ENCODE results near the gene HYOU1.
"Not testable (repeated sequence)": the region's sequence is repeated elsewhere in the genome, so short reads cannot be mapped to it uniquely, and the experiment has no call there.

The HYOU1 gene

DNA sequence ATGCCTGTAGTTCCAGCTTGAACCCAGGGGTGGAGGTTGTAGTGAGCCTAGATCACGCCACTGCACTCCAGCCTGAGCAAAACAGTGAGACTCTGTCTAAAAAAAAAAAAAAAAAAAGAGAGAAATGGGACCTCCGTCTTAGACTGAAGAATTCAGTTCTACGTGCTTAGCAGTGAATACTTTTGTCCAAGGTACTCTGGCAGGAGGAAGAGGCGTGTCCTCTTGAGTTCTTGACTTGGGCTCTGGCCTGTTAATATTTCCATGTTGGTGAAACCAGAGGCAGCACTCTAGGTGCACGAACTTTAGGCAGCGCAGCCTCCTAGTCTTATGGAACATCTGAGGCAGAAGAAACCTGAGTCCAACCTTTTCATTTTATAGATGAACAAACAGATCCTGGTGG, 30.1 kb upstream of the HYOU1 start:
- no peak for DNase-seq

DNA sequence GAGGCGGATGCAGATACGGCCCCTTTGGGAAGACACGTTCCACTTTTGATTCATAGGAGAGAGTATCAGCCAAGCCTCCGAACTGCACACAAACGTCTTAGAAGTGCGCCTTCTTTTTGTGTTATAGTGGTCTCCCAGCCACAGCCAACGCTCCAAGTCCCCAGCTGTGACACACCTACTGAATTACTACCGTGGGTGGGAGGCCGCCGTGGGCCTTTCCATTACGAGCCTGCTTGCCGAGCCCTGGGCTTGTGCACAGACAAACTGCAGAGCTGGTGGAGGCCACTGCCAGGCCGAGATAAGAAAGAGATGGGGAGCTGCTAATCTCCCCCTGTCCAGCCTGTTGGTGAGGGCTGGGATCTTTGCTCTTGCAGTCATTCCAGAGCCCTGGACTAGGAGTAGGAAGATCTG, 28.4 kb upstream of the HYOU1 start:
- no peak for DNase-seq

DNA sequence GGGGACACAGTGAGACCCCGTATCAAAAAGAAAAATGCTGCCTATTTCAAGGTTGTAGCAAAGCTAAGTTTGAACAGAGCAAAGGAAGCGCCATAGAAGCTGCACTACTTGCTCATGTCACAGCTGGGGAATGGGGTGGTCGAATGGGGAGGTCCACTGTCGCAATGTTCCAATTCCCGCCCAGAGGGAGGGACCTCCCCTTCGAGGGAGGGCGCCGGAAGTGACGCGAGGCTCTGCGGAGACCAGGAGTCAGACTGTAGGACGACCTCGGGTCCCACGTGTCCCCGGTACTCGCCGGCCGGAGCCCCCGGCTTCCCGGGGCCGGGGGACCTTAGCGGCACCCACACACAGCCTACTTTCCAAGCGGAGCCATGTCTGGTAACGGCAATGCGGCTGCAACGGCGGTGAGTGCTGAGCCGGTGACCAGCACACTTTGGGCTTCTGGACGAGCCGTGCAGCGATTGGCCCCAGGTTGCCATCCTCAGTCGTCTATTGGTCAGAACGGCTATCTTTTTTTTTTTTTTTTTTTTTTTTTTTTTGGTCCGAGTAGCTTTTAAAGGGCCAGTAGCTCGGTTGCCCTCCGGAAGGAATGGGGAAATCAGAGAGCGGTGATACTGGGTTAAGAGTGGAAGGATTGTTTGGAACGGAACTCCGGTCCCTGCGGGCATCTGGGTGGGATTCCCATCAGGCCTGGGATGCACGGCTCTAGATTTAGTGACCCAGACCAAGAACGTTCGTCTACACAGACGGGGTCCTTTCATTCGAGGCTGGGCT, 27.8 kb upstream of the HYOU1 start, which contains the start of gene HMBS:
Gene HMBS, plus strand, starts transcription at position 219 of the 774 bp plus-strand sequence. Its CDS starts 153 bp downstream, at position 372.
- DNase-seq, result peak; percentile 90

DNA sequence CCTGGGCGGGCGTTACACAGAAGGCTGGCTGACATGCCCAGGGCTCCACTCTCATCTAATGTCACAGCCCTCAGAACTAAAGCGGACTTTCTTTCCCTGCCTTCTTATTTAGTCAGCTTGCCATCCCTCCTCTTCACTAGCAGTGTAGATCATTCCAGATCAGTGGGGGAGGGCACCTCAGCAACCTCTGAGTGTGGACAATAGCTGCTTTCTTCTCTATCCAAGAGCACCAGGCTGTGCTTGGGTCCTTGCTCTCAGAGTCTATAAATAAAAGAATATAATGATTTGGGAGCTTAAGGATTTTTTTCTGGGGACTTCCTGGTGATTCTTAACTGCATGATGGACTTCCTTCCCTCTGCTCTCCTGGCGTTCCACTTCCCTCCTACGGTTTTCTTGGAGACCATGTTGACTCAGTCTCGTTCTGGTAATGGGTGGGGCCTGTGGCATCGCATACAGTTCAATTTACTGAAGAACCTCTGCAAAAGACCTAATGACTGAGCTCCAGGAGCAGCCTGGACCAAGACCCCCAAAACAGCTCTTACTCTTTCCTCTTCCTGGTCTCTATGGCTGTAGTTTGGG, 24.8 kb upstream of the HYOU1 start:
- DNase-seq, result no peak

DNA sequence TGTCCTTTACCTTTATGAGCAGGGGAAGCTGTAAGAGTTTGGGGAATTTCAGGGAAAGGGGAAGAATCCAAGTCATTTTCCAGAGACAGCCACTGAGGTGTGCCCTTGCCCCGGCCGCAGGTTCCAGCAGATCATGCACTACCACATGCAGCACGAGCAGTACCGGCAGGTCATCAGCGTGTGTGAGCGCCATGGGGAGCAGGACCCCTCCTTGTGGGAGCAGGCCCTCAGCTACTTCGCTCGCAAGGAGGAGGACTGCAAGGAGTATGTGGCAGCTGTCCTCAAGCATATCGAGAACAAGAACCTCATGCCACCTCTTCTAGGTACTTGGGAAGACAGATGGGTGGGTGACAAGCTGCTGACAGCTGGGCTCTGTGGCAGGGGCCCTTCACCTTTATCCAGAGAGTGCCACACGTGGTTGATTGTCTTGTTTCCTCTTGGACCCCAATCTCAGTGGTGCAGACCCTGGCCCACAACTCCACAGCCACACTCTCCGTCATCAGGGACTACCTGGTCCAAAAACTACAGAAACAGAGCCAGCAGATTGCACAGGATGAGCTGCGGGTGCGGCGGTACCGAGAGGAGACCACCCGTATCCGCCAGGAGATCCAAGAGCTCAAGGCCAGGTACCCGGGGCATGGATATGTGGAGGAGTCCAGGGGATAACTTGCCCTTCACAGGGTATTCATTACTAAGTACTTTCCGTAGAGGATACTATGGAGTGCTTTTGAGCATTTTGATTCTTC, 21.8 kb upstream of the HYOU1 start:
- DNase-seq, result no peak

DNA sequence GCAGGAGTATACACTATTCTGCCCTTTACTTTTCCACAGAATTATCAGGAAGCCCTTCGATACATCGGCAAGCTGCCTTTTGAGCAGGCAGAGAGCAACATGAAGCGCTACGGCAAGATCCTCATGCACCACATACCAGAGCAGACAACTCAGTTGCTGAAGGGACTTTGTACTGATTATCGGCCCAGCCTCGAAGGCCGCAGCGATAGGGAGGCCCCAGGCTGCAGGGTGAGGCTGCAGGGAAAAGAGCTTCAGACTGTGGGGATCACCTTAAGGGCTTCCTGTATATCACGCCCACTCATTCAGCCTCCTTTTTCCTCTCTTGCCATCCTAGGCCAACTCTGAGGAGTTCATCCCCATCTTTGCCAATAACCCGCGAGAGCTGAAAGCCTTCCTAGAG, 20.8 kb upstream of the HYOU1 start:
- DNase-seq, result no peak

DNA sequence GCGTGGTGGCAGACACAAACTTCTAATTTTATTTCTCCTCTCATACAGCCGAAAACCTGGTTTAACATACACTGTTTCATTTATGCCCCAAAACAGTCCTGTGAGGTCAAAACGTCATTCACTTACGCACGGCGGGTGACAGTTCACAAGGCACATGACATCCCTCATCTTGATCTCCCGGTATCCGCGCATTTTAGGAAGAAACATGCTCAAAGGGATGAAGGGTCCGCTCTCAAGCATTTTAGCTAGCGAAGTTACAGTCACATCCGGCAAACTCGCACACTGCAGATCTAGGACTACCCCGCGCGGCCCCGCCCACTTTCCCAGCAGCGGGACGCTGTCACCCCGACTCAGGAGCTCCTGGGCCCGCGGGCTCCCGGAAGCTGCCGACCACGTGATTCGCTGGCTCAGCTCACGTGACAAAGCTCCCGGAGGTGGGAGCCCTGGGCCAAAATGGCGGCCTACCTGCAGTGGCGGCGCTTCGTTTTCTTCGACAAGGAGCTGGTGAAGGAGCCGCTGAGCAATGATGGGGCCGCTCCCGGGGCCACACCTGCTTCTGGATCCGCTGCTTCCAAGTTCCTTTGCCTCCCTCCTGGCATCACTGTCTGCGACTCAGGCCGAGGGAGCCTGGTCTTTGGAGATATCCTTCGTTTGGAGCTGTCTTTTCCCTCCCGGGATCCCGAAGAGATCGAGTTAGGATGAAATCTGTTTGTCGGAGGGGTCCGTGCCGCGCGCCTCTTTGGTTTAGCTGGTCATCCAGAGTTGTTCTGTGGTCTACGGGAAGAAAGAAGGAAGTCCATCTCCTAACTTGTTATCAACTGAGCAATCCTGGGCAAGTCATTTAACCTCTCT, 10.6 kb upstream of the HYOU1 start, which contains the start of gene VPS11:
Gene VPS11, plus strand, starts transcription at position 448 of the 852 bp plus-strand sequence. Its CDS starts 6 bp downstream, at position 454.
- peak; percentile 87 for DNase-seq

DNA sequence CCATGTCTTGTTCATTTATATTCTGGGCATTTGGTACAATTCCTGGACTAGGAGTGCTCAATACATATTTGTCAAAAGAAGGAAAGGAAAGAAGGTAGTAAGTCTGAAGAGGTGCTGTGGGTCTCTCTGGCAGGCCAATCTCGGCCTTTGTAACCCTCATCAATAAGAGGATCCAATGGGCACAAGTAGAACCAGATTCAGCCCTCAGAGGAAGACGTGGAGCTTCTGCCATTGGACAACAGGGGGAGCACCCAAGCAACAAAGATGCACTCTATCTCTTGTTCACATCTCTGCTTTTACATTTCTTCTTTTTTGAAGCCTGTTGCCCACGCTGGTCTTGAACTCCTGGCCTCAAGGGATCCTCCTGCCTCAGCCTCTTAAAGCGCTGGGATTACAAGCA, 8.4 kb upstream of the HYOU1 start:
- DNase-seq, result peak; percentile 14

DNA sequence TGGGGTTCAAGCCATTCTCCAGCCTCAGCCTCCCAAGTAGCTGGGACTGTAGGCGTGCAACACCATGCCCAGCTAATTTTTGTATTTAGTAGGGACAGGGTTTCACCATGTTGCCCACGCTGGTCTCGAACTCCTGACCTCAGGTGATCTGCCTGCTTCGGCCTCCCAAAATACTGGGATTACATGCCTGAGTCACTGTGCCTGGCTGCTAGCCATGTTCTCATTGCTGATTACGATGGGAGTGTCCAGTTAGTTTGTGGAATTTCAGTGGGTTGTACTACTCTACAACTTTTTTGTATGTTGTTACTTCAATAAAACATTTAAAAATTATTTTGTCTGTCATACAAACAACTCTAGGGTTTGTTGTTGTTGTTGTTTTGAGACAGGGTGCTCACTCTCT, 5.8 kb upstream of the HYOU1 start:
- DNase-seq, result no peak

DNA sequence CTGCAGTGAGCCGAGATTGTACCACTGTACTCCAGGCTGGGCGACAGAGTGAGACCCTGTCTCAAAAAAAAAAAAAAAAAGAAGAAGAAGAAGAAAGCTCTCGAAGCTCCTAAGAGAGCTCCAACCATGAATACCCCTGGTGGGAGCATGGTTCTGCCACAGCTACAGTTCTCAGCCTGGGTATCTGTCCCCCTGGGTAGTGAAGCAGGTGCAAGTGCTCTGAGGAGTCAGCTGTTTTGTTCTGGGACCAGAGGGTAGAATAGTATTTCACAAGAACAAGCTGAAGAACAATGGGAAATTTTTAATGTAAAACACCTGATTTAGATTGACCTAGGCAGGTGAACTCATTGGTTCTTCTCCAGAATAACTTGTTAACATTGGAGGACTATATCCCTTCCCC, 4.3 kb upstream of the HYOU1 start:
- no peak for DNase-seq

DNA sequence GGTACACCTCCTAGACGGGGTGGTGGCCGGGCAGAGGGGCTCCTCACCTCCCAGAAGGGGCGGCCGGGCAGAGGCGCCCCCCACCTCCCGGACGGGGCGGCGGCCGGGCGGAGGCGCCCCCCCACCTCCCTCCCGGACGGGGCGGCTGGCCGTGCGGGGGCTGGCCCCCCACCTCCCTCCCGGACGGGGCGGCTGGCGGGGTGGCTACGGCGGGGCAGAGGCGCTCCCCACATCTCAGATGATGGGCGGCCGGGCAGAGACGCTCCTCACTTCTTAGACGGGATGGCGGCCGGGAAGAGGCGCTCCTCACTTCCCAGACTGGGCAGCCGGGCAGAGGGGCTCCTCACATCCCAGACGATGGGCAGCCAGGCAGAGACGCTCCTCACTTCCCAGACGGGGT, 2.1 kb upstream of the HYOU1 start:
- not testable (repeated sequence) for DNase-seq

DNA sequence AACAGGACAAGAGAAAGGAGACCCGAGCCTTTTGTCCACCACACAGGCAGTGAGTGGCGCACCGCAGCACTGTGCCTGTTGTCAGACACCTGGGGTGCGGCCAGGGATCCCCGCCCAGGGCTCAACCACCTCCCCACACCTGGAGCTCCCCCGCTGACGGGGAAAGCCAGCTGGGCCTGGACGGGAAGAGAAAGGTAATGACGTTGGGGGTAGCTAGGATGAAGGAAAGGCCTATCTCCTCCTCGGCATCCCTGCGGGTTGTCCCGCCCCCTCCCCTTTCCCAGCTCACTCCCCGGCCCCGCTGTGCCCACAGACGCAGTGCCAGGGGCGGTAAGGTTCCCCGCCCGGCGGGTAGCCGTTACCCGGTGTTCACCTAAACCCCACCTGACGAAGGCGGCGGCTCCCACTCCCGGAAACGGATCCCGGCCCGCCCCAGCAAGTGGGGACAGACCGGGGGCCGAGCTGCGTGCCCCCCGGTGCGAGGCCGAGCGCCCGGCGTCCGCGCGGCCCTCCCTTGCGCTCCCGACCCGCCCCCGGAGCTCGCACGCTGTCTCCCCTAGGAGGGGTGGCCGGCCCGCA, 495 bp downstream of the HYOU1 start:
- no peak for DNase-seq

DNA sequence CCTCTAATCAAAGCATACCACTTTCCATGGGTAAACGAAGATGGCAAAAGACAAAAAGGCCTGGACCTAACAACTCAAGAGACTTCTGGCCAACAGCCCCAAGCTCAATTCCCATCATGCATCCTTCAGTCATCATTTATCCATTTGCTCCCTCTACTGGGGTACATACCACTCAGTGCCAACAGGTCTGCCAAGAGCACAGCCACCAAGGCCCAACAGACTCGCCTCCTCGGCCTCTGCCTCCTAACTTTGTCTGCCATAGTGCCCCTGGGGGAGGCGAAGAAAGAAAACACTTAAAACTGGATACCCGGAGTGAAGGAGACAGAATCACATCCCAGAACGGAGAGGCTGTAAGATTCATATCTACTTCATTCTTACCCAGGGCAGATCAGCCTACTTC, 1.1 kb downstream of the HYOU1 start:
- DNase-seq, result no peak

DNA sequence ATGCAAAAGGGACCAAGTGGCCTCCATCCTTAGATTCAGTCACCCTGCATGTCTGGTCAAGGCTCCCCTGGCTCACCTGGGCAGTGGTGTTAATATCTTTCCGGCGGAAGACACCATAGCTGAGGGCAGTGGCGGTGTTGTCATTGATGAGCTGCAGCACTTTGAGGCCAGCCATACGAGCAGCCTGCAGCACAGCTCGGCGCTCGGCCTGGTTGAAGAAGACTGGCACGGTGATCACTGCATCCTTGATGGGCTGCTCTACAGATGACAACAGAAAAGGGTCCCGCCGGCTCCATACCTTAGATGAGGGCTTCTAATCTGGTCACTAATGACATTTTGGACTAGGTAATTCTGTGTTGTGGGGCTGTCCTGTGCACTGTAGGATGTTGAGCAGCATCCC, 2.6 kb downstream of the HYOU1 start:
- DNase-seq, result no peak

DNA sequence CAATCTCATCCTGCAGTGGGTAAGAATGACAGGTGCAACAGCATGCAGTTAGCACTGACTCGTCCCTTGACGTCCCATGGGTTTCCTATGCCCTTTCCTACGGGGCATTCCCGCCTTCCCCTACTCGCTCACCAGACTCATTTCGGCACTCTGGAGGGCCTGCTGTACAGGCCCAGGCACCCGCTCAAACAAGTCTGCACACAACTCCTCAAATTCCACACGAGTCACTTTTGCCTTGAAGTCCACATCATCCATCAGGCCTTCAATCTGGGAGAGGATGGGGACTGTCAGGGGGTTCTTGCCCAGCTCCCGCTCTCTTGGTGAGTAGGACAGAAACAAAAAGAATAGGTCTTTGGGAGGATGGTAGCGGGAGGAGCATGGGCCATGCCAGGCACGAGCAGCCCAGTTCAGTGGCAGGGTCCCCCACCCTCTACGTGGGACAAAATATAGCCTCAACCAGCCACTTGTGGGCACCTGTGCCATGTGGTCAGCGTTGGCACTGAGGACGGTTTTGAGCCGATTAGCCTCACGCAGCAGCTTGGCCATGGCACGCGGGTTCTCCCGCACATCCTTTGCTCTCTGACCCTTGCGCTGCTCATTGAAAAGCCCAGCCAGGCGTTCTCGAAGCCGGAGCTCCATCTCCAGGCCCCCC, 4.7 kb downstream of the HYOU1 start:
- no peak for DNase-seq

DNA sequence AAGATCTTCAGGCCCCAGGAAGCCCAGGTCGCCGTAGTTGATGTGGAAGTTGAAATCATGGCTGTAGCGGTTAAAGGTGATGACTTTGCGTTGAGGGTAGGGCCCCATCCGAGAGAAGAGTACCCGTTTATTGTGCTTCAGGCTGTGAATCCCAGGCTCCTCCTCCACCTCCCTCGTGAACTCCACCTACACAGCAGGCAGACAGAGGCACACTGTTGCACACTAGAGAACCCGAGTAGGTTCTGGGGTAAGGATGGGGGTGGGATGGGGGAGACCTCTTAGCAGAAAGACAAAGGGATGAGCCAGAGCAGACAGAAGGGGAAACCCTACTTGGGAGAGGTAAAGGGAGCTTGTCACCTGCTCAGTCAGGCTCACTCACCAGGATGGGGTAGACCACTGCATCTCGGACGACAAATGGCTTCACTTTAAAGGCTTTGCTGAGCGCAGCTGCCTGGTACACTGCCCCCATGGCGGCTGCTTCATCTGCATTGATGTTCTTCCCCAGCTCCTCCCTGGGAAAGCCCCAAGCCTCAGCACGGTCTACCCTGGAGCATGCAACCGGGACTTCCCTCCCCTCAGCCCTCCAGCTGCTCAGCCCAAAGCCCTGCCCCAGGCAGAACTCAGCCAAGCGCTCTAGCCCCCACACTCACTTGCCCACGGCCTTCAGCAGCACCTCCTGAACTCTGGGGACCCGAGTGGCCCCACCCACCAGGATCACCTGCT, 5.4 kb downstream of the HYOU1 start:
- no peak for DNase-seq

DNA sequence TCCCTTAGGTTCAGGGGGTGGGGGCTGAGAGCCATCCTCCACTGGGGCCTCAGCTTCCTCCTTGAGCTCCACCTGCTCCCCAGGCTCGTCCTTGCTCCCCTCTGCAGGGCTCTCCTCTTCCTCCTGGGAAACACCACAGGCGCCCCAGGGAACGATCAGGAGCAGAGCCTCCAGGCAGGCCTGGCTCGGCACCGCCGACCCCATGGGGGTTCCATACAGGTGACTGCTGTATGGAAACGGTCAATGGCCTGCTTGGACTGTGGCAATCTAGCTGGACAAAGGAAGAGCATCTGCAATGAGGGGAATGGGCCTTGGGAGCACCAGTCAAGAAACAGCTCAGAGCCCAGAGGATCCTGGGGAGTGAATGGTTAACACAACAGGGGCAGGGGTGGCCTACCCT, 7.9 kb downstream of the HYOU1 start:
- DNase-seq, result no peak

DNA sequence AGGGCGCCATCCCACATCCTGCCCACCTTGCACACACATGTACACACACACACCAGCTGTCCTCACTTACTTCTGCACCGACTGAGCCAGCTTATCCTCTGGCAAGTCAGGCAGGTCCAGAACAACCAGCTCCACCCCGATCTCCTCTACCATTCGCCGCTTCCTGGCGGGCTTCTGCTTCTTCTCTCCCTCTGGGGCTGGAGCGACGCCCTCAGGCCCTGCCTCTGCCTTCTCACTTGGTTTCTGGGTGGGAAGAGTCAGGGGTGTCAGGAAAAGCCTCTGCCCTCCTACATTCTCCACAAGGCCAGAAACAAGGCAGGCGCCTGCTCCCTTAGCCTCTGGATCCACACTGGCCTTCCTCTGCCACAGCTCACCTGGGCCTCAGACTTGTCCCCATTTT, 8.4 kb downstream of the HYOU1 start:
- no peak for DNase-seq

DNA sequence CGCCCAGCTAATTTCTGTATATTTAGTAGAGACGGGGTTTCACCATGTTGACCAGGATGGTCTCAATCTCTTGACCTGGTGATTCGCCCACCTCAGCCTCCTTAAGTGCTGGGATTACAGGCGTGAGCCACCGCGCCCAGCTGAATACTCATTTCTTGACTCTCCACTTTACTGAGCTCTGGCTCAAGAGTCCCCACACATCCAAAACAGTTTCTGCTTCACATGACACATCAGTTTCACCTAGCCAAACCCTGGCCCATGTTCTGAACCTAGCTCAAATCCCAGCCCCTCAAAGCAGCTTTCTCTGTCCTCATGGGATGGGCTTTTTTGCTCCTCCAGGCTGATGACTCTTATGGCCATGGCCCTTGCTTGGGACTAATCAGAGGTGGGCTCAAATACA, 9.8 kb downstream of the HYOU1 start:
- DNase-seq, result no peak

DNA sequence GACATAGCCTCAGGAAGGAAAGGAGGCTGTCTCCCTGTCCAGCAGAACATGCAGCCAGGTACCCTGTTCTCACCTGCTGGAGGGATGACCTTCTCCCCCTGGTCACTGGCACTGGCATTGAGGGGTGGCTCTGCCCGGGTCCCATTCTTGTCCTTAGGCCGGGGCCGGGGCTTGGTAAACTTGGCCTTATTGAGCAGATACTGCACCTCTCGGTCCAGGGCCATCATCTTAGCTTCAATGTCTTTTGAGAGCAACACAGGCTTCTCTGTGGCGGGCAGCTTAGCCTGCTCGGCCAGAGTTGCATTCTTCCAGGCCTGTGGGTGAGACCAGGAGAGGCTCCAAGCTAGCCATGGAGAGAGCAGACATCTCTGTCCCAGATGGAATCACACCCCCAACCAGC, 10.5 kb downstream of the HYOU1 start:
- no peak for DNase-seq

DNA sequence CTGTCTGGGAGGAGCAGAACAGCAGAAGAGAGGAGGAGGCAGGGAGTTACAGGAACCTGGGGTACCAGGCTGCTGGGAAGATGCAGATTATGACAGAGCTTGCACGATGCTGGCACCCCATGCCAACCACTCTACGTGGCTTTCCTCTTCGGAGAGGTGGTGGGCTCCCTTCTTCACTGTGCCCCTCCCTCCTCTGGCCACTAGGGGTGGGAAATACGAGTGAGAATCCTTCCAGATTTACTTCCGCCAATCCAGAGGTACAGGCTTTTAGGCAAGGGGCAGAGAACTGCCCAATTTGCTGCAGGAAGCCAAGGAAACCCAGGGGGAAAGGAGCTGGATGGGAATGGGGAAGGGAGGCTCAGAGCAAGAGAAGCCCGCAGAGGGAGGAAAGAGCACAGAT, 12.3 kb downstream of the HYOU1 start:
- DNase-seq, result no peak

Measured in NCI-H446 treated with DMSO at 0.1 percent for 48 hours (cell line).